Hepatocyte (in vitro differentiated cells): ENCODE measurements around the gene THSD7B.
"Not testable (repeated sequence)": the region's sequence is repeated elsewhere in the genome, so short reads cannot be mapped to it uniquely, and the experiment has no call there.

Experiments
- EZH2 ChIP-seq: fragments of 200-600 bp; sonication (generic); IDR thresholded peaks from 2 replicates; pipeline ENCODE4 v1.6.1; 2016; ENCODE audit warnings: antibody characterized with exemption, mild to moderate bottlenecking, borderline replicate concordance
- EZH2phosphoT487 ChIP-seq: fragments of 200-600 bp; sonication (generic); IDR thresholded peaks from one replicate; pipeline ENCODE4 v1.6.1; 2018; ENCODE audit warnings: antibody characterized with exemption, mild to moderate bottlenecking, low read depth, moderate library complexity; ENCODE audit not compliant: unreplicated experiment, severe bottlenecking
- TF ChIP-seq, protein P1 (sequence below): fragments of 200-600 bp; sonication (generic); IDR thresholded peaks from 2 replicates; pipeline ENCODE4 v1.5.1; 2016; ENCODE audit warnings: antibody characterized with exemption, mild to moderate bottlenecking; ENCODE audit not compliant: poor library complexity

DNA sequence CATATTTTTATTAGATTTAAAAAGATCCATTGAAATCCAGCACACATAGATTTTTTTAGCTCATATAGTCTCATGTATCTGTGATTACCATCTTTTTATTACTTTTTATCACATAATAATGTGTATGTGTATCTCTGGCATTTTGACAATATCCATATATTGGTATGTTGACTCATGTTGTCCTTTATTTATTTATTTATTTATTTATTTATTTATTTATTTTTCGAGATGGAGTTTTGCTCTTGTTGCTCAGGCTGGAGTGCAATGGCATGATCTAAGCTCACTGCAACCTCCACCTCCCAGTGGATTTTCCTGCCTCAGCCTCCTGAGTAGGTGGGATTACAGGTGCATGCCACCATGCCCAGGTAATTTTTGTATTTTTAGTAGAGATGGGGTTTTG is 823.2 kb downstream of the THSD7B start:
- TF ChIP-seq, protein P1, sequence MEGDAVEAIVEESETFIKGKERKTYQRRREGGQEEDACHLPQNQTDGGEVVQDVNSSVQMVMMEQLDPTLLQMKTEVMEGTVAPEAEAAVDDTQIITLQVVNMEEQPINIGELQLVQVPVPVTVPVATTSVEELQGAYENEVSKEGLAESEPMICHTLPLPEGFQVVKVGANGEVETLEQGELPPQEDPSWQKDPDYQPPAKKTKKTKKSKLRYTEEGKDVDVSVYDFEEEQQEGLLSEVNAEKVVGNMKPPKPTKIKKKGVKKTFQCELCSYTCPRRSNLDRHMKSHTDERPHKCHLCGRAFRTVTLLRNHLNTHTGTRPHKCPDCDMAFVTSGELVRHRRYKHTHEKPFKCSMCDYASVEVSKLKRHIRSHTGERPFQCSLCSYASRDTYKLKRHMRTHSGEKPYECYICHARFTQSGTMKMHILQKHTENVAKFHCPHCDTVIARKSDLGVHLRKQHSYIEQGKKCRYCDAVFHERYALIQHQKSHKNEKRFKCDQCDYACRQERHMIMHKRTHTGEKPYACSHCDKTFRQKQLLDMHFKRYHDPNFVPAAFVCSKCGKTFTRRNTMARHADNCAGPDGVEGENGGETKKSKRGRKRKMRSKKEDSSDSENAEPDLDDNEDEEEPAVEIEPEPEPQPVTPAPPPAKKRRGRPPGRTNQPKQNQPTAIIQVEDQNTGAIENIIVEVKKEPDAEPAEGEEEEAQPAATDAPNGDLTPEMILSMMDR = not testable (repeated sequence)
- TF ChIP-seq EZH2, EZH2phosphoT487: not testable (repeated sequence)
